ENCODE measurements around the gene KCNN4.
"Not testable (repeated sequence)": the region's sequence is repeated elsewhere in the genome, so short reads cannot be mapped to it uniquely, and the experiment has no call there.

The KCNN4 gene

DNA sequence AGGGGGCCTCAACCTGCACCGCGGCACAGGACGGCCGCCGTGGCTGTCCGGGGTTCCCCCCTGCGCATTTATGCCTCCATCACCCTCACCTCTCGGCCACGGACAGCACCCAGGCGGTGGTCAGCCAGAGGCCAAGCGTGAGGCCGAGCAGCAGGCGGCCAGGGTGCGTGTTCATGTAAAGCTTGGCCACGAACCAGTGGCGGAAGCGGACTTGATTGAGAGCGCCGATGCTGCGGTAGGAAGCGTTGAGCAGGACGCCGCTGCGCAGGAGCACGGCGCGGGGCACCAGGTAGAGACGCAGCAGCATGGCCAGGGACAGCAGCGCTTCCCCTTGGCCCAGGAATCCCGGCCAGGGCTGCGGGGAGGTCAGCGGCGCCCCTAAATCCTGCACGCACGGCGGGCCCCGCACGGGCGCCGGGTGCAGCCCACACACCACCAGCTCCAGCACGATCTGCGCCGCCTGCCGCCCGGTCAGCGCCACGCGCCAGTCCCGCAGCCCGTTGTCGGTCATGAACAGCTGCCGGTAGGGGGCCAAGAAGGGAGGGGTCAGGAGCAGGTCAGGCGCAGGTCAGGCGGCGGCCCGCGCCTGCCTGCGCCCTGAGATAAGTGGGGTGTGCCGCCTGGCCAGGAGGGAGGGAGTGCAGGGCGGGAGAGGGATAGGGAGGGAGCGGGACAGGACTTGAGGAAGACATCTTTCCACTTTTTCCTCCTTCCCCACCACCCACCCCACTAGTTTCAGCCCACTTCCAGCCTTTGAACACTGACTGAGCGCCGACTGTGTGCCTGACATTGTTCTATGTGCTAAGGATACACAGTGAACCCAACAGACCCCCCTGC, 6.5 kb downstream of the KCNN4 start:
- no peak for DNase-seq (ENCODE audit: low read depth)

DNA sequence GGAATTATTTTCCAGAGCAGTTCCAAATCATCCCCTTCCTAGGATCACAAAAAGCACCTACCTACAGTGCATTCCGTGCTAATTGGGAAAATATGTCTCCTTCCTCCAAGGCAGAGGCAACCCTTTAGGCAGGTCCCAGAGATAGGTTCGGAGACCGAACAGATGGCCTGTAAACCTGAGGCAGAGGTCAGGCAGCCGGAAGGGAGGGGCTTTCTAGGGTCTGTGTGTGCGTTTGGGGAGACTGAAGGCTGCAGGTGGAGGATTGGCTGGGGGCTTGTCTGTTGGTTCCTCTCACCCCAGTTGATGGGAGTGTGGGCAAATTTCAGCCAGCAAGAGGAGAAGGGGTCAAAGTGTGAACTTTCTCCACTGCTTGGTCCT, 7.1 kb downstream of the KCNN4 start:
- no peak for DNase-seq (ENCODE audit: low read depth)

DNA sequence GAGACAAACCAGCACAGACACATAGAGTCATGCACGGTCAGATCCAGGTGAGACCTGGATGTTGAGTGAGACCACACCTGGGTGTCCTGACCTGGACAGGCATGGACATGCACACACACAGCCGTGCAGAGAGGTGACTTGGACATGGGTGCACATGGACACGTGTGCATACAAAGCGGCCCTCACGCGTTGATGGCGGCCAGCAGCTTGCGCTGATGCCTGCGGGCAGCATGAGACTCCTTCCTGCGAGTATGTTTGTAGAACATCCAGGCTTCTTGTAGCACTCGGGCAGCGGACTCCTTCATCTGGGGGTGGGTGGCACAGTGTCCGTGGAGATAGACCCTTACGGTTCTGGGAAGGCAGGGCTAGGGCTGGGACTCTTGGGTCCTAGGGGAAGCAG, 11.5 kb downstream of the KCNN4 start:
- no peak for DNase-seq (ENCODE audit: low read depth)

DNA sequence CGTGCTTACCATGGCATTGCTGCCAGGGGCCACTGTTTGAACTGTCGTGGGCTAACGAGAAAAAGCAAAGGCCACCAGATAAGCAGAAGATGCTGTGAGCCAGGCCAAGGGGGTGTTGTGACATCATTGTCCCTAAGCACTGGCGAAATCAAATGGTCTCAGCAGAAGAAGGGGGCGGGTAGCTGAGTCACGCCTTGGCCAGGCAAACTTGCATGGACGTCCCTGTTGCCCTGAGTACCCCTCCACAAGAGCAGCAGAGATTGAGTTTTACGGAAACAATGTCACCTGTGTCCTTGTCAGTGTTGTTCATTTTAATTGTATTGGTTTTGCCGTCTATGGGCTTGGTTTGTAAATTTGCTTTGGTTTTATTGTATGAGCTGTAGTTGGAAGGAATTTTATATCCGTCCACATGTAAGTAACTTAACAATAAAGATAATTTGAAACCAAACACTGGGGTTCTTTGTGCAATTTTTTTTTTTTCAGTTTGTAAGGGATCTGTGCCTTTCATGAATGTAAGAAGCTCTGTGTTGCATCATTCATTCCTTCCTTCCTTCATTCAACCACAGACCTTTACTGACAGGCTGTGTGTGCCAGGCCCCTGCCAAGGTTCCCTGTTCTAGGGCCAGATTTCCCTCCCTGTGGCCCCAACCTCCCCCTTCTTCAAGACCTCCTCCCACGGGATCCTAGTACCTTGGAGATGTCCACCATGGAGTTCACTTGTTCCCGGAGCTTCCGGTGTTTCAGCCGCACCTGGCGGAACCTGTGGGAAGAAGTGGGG, 12.3 kb downstream of the KCNN4 start:
- DNase-seq (ENCODE audit: low read depth): no peak

DNA sequence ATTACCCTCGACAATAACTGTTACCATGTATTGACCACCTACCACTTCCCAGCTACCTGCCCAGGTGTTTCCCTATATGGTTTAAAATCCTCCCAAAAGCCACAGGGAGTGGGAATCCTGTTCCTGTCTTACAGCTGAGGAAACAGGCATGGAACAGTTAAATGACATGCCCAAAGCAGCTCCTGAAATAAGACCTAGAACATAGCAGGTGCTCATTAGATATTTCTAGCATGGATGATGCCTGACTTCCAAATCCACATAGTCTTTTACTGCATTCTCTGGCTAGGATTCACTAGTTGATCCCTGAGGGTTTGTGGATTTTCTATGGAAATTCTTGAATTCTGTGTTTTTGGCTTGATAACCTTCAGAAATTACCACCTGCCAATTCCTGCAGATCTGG, 13.0 kb downstream of the KCNN4 start:
- DNase-seq (ENCODE audit: low read depth): no peak

DNA sequence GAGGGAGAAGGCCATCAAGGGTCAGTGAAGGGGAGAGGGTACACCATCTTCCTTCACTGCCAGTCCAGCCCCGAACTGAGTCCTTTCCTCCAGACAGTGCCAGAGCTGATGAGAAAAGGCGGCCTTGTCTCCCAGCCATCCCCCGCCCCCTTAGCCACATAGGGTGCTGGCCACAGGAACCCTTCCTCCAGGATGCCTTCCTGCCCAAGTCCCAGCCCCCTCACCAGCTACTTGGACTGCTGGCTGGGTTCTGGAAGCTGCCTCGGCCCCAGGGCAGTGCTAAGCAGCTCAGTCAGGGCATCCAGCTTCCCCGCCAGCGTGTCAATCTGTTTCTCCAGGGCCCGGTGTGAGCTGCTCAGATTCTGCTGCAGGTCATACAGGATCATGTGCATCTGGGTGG, 13.5 kb downstream of the KCNN4 start:
- DNase-seq (ENCODE audit: low read depth): no peak

DNA sequence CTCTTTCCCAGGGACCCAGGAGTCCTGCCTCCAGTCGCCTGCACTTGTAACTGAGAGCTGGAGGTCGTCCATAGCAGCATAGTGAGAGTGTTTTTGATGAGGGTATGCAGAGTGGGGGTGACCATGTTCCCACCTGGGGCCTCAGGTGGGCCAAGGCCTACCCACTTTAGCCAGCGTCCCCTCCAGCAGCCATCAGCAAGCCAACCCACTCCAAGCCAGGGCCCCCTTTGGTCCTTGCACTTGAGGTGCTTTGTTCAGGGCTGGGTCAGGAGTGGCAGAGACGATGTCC, 14.1 kb downstream of the KCNN4 start:
- DNase-seq (ENCODE audit: low read depth): no peak

DNA sequence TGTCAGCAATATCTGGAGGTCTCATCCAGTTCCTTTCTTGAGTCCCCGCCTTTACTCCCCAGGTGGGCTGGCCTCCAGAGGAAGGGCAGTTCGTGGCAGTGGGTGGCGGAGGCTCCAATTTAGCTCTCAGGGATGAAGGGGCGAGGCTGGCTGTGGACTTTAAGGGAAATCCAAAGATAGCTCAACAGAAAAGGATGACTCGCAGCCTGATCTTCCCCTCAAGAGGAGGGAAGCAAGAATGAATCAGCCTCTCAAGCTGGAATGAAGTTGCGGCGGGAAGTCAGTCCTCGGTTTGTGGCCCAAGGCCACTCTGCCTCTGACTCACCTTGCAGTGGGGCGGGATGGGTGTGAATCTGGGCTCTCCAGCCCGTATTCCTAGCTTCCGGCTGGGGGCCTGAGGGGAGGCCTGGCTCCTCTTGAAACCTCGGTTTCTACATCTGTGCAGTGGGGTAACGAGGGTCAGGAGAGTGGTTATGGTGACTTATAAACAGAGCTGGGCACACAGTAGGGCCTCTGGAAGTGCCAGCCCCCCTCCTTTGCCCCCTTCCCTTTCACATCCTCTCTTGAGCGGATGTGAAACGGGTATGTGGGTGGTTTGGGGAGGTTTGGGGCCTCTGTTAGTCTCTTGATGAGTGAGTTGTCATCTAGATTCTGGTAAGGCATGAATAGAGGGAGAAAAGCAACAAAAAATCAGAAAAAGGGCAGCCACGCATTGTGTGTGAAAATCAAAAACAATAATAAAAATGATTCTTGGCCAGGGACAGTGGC, 15.5 kb downstream of the KCNN4 start:
- peak; percentile 56 for DNase-seq (ENCODE audit: low read depth)

DNA sequence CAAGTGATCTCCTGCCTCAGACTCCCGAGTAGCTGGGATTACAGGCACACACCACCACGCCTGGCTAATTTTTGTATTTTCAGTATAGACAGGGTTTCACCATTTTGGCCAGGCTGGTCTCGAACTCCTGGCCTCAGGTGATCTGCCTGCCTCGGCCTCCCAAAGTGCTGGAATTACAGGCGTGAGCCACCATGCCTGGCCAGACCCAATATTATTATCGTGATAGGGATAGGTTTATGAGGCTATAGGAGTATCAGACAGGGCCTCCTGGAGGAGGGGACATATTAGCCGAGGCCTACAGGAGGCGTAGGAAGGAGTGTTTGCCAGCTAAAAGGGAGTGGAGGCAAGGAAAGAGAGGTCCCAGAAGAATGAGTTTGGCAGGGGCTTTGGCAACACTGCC, 16.1 kb downstream of the KCNN4 start:
- DNase-seq (ENCODE audit: low read depth): not testable (repeated sequence)

DNA sequence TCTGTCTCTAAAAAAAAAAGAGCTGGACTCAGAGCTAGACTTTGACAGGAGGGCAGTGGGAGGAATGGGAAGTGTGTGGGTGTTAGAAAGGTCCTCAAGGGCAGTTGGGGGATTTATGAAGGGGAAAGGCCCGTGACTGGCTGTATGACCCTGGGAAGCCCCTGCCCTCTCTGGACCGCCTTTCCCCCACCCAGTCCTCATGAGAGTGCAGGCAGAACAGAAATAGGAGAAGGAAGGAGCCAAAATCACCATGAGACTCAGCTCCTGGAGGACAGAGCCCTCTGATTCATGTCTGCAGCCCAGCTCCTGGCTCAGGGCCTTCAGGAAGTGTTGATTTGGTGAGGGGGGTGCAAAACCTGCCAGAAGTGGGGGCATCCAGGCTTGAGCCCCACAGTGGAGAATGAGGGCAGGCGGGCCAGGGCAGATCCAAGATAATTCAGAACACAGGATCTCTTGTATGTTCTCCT, 17.3 kb downstream of the KCNN4 start:
- no peak for DNase-seq (ENCODE audit: low read depth)

DNA sequence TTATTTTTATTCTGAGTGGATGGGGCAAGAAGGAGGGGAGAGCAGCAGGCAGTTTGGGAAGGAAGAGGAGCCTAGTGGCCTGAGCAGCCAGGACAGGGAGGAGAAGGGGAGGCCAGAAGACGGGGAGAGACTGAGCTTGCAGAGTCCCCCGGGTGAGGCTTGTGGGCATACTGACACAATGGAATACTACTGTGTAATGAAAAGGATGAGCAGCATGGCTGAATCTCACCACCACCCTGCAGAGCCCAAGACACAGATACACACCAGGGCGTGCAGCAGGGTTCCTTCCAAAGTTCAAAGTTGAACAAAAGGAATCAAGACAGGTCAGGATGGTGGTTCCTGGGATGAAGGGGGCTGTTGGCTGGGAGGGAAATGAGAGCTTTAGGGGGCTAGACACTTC, 18.0 kb downstream of the KCNN4 start:
- DNase-seq (ENCODE audit: low read depth): no peak

DNA sequence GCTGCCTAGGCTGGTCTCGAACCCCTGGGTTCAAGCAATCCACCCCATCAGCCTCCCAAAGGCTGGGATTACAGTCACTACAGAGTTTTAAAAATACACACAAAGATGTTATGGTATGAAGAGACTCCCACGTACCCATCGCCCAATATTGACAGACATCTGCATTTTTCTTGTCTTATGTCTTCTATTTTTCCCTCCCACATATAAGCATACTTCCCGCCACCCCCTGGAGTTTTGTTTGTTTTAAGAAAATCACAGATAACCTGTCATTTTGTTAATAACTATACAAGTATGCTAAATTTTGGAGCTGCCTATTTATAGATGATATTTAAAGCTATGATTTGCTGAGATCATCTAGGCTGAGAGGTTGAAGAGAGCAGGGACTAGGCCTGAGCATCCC, 19.8 kb downstream of the KCNN4 start:
- no peak for DNase-seq (ENCODE audit: low read depth)

DNA sequence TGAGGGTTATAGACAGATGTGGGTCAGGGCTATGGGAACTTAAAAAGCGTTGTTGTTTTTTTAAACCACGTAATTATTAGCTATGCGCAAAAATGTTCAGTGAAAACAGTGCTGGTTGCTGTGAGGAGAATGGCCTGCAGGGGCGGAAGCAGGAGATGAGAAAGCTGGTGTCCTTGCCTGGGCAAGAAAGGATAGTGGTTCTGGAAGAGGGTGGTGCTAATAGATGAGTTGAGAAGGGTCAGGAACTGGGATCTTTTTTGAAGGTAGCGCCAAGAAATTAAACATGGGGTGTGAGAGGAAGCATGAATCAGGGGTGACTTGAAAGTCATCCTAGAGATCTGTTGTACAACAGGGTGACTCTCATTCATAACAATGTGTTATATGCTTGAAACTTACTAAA, 21.3 kb downstream of the KCNN4 start:
- DNase-seq (ENCODE audit: low read depth): no peak

DNA sequence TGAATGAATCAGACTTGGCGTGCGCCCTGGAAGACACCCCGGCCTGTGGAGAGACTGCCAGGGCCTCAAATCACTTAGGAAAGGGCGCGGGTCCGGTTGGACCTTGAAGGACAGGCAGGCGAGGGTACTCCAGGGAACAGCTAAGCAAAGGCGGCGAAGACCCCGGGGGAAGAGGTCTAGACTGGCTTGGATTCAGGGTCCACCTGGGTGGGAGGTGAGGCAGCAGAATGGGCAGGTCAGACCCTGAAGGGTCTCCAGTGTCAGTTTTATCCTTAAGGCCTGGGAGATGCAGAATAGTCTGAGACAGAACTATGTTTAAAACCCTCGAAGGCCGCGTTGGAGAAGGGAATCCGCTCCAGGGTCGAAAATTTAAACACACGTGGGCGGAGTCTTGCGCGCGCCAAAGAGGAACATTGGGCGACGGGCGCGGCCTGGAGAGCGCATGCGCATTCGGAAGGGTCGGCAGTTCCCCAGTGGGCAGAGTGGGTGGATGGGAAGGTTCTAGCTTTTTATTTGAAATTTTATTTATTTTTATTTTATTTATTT, 25.4 kb downstream of the KCNN4 start:
- peak; percentile 61 for DNase-seq (ENCODE audit: low read depth)

DNA sequence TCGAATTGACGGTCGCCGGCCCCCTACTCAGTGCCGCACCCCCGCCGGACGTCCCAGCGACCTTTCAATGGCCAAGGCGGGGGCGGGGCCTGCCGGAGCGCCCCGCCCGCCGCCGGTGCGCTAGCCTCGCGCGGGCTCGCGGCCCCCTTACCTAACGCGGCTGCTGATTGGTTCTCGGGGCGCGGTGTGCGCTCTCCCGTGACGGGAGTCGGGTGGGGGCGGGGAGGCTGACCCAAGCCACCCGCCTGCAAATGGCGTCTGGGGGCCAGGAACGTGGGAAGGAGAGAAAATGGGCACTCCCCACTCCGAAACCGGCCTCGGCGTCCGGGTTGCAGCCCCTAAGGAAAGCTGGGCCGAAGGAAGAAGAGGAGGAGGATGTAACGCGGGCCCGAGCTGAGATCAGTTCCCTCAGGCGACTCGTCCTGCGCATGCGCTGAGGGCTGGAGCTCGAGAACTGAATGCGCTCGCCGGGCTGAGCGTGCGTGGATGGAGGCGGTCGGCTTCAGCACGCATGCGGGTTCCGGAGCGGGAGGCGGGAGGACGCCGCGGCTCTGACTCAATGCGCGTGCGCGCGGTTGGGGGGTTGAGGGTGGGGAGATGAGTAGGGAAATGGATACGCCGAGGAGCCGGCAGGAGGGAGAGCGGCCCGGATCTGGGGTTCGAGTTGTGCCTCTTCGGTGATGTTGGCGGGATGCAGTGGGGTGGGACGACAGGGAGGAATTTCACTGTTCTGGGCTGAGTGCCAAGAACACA, 26.1 kb downstream of the KCNN4 start, which contains the start of gene SMG9:
SMG9 (minus strand) TSS at position 460 of the 753 bp plus-strand sequence. CDS start 4,221 bp downstream, outside the sequence.
- peak; percentile 95 for DNase-seq (ENCODE audit: low read depth)

DNA sequence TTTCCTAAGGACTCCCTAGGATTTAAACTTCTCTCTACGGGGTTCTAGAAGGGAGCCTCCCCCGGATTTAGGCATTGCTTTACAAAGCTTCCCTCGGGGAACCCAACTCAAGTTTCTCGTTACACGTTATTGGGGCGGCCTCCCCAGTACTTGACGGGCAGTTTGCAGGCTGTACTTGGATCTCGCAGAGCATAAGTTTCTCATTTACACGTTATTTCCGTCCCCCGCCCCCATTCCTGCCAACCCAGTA, 26.6 kb downstream of the KCNN4 start:
- no peak for DNase-seq (ENCODE audit: low read depth)

DNA sequence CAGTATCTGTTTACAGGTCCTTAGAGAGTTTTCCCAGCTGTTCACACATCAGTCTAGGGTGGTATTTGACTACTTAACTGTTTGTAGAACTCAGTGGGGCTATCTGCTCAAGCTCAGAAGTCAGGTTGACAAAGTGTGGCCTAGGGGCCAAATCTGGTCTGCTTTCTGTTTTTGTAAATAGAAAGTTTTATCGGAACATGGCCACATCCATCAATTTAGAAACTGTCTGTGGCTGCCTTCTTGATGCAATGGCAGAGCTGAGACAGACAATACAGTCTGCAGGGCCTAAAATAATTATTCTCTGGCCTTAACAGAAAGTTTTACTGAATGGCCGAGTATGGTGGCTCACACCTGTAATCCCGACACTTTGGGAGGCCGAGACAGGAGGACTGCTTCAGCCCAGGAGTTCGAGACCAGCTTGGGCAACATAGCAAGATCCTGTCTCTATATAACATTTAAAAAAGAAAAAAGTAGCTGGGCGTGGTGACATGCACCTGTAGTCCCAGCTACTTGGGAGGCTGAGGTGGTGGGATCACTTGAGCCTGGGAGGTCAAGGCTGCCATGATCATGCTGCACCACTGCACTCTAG, 28.4 kb downstream of the KCNN4 start:
- no peak for DNase-seq (ENCODE audit: low read depth)

DNA sequence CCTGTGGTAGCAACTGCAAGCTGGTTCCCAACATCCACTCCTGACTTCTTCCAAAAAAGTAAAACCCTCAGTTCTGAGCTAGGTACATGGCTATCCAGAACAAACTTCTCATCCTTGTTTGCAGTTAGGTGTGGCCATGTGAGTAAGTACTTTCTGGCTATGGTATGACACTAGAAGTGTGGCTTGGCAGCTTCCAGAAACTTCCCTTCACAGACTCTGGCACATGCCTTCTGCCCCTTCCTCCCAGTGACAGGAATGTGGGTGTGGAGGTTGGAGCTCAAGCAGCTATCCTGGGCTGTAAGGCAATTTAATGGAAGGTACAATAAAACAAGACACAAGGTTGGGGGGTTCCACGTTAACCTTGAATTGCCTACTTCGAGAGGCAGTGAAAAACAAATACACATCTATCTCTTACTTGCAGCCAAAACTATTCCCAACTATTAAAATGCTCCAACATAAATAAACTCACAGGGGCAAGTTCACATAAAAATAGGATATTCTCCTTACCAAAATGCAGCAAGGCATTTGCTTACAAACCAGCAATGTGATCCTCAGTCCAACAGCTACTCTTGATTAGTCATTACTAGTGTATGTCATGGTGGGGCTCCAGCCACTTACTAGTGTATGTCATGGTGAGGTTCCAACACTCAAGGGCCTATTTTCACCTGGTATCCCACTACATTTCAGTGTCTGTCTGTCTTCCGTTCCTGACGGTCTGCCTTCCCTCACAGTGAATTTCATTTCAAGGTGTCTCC, 29.1 kb downstream of the KCNN4 start:
- DNase-seq (ENCODE audit: low read depth): no peak

DNA sequence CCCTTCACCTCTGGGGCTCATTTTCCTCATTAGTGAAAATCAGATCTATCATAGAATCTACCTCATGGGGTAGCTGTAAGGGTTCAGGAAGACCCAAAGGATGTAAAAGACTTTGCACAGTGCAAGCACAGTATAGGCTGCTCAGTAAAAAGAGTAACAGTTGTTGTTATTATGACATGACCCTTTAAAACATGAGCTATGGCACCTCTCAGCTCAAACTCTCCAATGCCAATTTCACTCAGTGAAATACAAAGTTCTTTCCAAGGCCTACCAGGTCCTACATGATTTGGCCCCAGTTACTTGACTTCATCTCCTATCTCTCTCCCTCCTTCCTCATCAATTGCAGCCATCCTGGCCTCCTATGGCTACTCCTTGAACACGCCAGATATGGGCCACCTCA, 30.9 kb downstream of the KCNN4 start:
- DNase-seq (ENCODE audit: low read depth): no peak

DNA sequence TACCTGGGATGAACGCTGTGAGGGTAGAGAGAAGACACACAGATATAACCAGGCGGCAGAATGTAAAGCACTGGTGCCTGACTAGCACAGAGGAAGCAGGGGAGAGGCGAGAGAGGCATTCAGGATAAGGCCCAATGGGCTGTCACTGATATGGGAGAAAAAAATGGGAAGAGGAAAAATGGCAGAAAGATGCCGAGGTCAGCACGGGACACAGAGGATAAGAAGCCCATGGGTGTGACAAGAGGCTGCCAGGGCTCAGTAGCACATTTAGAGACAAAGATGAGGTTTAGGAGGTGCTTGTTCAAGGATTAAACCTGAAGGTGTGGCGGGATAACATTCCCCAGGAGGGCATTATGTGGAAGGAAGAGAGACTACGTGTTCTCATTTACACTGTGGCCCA, 31.6 kb downstream of the KCNN4 start:
- no peak for DNase-seq (ENCODE audit: low read depth)

DNA sequence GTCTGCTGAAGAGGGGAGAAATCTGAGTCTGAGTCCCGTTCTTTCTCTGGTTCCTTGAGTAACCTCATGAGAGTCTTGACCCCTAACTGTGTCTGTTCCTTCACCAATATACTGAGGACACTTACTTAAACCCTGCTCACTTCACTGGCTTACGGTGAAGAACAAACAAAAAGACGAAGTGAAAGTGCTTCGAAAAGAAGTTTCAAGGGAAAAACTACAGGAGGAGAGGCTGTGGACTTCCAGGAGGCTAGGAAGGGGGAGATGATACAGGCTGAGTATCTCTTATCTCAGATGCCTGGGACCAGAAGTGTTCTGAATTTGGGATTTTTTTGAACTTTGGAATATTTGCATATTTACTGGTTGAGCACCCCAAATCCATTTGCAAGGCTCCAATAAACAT, 32.1 kb downstream of the KCNN4 start:
- DNase-seq (ENCODE audit: low read depth): no peak
